CD4-positive, alpha-beta memory T cell (primary cell): ENCODE data around the gene IRAK1. TPM values are rescaled to one million over a fixed set of nuclear protein-coding genes. Genes with fewer than 3 reads are reported as not detected.

Experiments used
- CTCF ChIA-PET: fragments of 350-600 bp; sonication (Branson Sonifier 250); formaldehyde crosslinking; loops from one replicate; lab custom pipeline; 2021; ENCODE audit warnings: inconsistent platforms; ENCODE audit not compliant: partially characterized antibody; lab: Charles Lee
- POLR2A ChIA-PET: fragments of 350-600 bp; sonication (Branson Sonifier 250); formaldehyde crosslinking; loops from one replicate; lab custom pipeline; 2021; ENCODE audit not compliant: partially characterized antibody; lab: Charles Lee
- DNase-seq, 5 donors: peaks; one replicate each; pipeline versions ENCODE4 v3.0.0 to v3.0.0-alpha.2; 2020 to 2022; ENCODE audit warnings: mixed read lengths in 1 of 5
- H3K27ac ChIP-seq: one replicate; pipeline ENCODE4 v1.7.0; 2013; ENCODE audit warnings: low read depth, low read length
- H3K27me3 ChIP-seq: 2 replicates; pipeline ENCODE4 v1.7.0; 2013; ENCODE audit warnings: mild to moderate bottlenecking, low read length, moderate library complexity; ENCODE audit not compliant: insufficient read depth
- H3K36me3 ChIP-seq: 2 replicates; pipeline ENCODE4 v1.7.0; 2013; ENCODE audit warnings: mild to moderate bottlenecking, low read length, moderate library complexity; ENCODE audit not compliant: insufficient read depth
- H3K4me1 ChIP-seq: 2 replicates; pipeline ENCODE4 v1.7.0; 2013; ENCODE audit warnings: mild to moderate bottlenecking, low read length, moderate library complexity; ENCODE audit not compliant: insufficient read depth
- H3K4me3 ChIP-seq, 2 donors: one replicate each; pipeline ENCODE4 v1.7.0; 2013; ENCODE audit warnings: low read length in 2 of 2, mild to moderate bottlenecking in 1 of 2
- H3K9me3 ChIP-seq, 2 donors: one replicate each; pipeline ENCODE4 v1.7.0; 2013; ENCODE audit warnings: low read length in 2 of 2, control low read depth in 1 of 2; ENCODE audit not compliant: control insufficient read depth in 1 of 2
- H3K27ac Mint-ChIP-seq, 7 donors: one replicate each; pipeline ENCODE4 v1.8.0; 2020 to 2021; ENCODE audit warnings: mixed read lengths in 7 of 7, mild to moderate bottlenecking in 6 of 7, inconsistent platforms in 3 of 7, moderate library complexity in 3 of 7
- H3K27me3 Mint-ChIP-seq, 2 donors: one replicate each; pipeline ENCODE4 v1.8.0; 2020 to 2021; ENCODE audit warnings: mixed read lengths in 2 of 2
- H3K36me3 Mint-ChIP-seq, 2 donors: one replicate each; pipeline ENCODE4 v1.8.0; 2020 to 2021; ENCODE audit warnings: mixed read lengths in 2 of 2, inconsistent platforms in 1 of 2, mild to moderate bottlenecking in 1 of 2
- H3K4me1 Mint-ChIP-seq, 4 donors: one replicate each; pipeline ENCODE4 v1.8.0; 2020 to 2021; ENCODE audit warnings: mixed read lengths in 4 of 4, mild to moderate bottlenecking in 1 of 4
- H3K4me3 Mint-ChIP-seq, 8 donors: one replicate each; pipeline ENCODE4 v1.8.0; 2020 to 2021; ENCODE audit warnings: mixed read lengths in 8 of 8, mild to moderate bottlenecking in 7 of 8, moderate library complexity in 6 of 8, inconsistent platforms in 3 of 8
- H3K9me3 Mint-ChIP-seq, 8 donors: one replicate each; pipeline ENCODE4 v1.8.0; 2020 to 2021; ENCODE audit warnings: mixed read lengths in 8 of 8, mild to moderate bottlenecking in 5 of 8, inconsistent platforms in 3 of 8, moderate library complexity in 1 of 8
- intact Hi-C: fragments of 100-400 bp; cut with micrococcal nuclease; formaldehyde crosslinking; loops from one replicate; pipeline ENCODE4 v1.15.1; 2023
- polyA plus RNA-seq, 2 donors: library from polyadenylated mRNA; unstranded; fragments of 300-500 nt; fragmentation: Illumina TruSeq; gene quantifications; one replicate each; pipeline ENCODE4 v1.2.3, GENCODE V29; 2021
- total RNA-seq, 2 experiments: library from RNA; stranded (reverse); gene quantifications; one replicate each; pipeline ENCODE4 v1.2.3, GENCODE V29; 2021

Gene IRAK1
- total and polyA plus RNA-seq, 4 experiments from 2014 or later, result 38.1 to 74.5 (median 65.7) TPM

DNA sequence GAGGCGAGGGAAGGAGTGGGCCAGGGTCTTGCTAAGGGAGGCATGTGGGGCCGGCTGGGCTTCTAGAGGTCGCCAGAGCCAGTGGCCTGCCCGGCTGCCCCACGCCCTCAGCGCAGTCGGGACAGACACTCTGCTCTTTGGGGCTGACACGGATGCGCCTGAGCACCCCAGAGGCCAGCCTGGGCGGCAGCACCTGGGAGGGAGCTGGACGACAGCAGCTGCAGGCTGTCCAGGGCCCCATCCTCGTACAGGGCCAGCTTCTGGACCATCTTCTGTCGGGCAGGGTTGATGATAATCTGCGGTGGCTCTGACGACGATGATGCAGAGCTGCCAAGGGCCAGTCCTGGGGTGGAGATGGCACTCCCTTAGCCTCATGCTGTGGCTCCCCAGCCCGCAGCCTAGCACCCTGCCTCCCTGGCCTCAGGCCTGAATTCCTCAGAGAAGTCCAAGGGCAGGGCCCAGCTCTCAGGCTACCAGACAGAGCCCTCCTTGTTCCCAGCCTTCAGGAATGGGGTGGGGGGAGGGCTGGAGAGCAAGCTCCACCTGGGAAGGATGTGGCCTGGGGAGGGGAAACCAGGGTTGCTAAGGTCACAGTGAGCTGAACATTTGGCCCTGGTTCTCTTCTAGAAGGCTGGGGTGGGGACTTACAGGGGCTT, 7.2 kb downstream of the IRAK1 start:
- POLR2A ChIA-PET, result interaction anchor here (0.9 to 3.6 kb wide), 4 partner anchors 31 to 473 kb away, joined by 3 to 26 read pairs (median 3); partner anchors contain the start of genes HCFC1 and TMEM187
- Histone ChIP-seq H3K27me3 (no peaks in the 10 kb centered on the region), H3K4me3 (no peak overlapping the region), H3K36me3 (peaks cover 5% of the 10 kb centered on the region), H3K9me3 (no peaks in the 10 kb centered on the region), H3K27ac (no peak overlapping the region), H3K4me1 (peaks cover 7% of the 10 kb centered on the region)
- Mint-ChIP-seq H3K36me3 (peaks cover 12 to 20% of the 10 kb centered on the region in 2 donors), H3K4me1 (peaks cover 1 to 17% (median 6%) of the 10 kb centered on the region in 4 donors), H3K27ac (no peak overlapping the region), H3K9me3 (no peaks in the 10 kb centered on the region), H3K27me3 (no peaks in the 10 kb centered on the region), H3K4me3 (no peak overlapping the region)
- intact Hi-C loops, result loop anchor here (2.0 to 5.0 kb wide), 2 partner anchors 40 to 522 kb away; partner anchors contain the start of genes HCFC1 and TMEM187
- DNase-seq, result no peak
- CTCF ChIA-PET, result interaction anchor here (0.8 to 2.8 kb wide), 12 partner anchors 10 to 520 kb away, joined by 3 to 18 read pairs (median 4); no protein-coding TSS in a partner anchor

DNA sequence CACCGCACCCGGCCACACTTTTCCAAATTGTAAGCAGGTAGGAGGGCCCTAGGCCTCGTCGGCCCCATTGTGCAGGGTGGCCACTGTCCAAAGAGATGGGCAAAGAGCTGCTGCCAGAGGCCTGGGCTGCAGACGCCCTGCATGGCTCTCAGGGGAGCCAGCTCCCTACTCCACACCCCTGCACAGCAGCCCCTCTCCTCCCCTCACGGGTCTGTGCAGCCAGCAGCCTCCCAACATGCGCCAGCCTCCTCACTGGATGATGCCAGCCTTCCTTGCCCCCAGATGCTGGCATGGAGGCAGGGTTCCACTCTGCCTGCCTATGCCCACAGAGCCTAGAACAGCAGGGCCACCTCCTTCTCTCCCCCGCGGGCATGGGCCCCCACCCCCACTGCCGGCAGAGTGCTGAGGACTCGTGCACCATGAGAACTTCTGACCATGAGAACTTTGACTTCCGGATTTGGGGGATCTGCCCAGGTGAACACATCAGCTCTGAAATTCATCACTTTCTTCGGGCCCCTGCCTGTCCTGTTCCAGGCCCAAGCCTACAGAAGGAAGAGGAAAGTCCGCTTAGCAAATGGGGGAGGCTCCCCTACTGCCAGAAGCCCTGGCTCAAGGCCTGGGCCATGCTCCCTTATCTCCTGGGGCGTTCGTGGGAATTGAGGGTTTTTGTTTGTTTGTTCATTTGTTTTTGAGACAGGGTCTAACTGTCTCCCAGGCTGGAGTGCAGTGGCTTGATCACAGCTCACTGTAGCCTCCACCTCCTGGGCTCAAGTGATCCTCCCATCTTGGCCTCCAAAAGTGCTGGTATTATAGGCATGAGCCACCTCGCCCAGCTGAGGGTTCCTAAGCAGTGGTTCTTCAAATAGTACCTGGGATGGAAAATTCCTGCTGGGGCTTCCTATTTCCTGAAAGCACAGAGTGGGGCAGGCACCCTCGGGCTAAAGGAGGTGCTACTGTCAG, 8.0 kb downstream of the IRAK1 start:
- peaks cover 1 to 17% (median 6%) of the 10 kb centered on the region in 4 donors for H3K4me1 Mint-ChIP-seq
- Histone ChIP-seq H3K4me1 (peaks cover 7% of the 10 kb centered on the region), H3K4me3 (no peak overlapping the region), H3K9me3 (no peaks in the 10 kb centered on the region), H3K36me3 (no peaks in the 10 kb centered on the region), H3K27me3 (no peaks in the 10 kb centered on the region), H3K27ac (no peak overlapping the region)
- no peak for DNase-seq
- H3K36me3 Mint-ChIP-seq, result peaks cover 12 to 20% of the 10 kb centered on the region in 2 donors
- no peaks in the 10 kb centered on the region for H3K9me3 Mint-ChIP-seq
- intact Hi-C loops, result loop anchor here (2.0 to 5.0 kb wide), 2 partner anchors 39 to 523 kb away; partner anchors contain the start of genes HCFC1 and TMEM187
- ChIA-PET CTCF (interaction anchor here (1.2 to 2.0 kb wide), 4 partner anchors 9 to 79 kb away, joined by 3 to 6 read pairs (median 4); no protein-coding TSS in a partner anchor), POLR2A (interaction anchor here (3.6 kb wide), 1 partner anchor 39 kb away, joined by 26 read pairs; the partner anchor contains the start of genes HCFC1 and TMEM187)
- H3K4me3 Mint-ChIP-seq, result no peak overlapping the region
- H3K27ac Mint-ChIP-seq, result no peak overlapping the region
- no peaks in the 10 kb centered on the region for H3K27me3 Mint-ChIP-seq

DNA sequence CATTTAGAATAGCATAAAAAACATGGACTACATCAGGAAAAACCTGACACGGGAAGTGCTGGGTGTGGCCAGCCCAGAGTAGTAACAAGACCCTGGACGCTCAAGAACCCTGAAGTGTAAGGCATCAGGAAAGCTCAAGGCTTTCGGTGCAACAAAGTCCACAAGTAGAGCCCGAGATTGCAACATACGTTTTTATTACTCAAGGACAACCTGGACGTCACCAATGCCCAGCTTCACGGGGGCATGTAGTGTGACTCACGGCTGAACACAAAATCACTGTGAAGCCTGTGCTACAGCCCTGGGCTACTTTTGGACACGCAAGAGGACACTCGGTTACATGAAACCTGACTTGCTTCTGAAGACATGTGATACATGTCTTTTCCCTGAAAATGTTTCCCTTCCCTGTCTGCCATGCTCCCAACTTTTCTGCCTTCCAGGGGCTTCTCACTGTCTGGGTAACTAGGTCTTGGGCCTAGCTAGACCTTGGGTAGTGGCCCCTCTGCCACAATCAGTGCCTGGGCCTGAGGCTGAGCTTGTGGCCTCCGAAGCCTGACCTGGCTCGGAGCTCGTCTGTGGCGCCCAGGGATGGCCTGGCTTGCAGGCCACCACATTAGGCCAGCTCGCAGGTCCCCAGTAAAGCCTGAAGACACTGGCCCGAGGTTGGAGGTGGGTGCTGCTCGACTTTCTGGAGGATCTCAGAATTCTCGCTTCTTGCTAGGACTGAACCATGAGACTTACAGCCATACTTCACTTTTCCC, 9.2 kb downstream of the IRAK1 start:
- Histone ChIP-seq H3K36me3 (no peaks in the 10 kb centered on the region), H3K4me1 (peaks cover 7% of the 10 kb centered on the region), H3K4me3 (no peak overlapping the region), H3K27me3 (no peaks in the 10 kb centered on the region), H3K9me3 (no peaks in the 10 kb centered on the region), H3K27ac (no peak overlapping the region)
- ChIA-PET POLR2A (no interaction called here), CTCF (interaction anchor here (1.6 kb wide), 1 partner anchor 29 kb away, joined by 3 read pairs; no protein-coding TSS in a partner anchor)
- no peaks in the 10 kb centered on the region for H3K27me3 Mint-ChIP-seq
- DNase-seq, result no peak
- peaks cover 0 to 1% (median 0%) of the 10 kb centered on the region in 8 donors for H3K9me3 Mint-ChIP-seq
- intact Hi-C loops, result loop anchor here (5.0 kb wide), 1 partner anchor 38 kb away; the partner anchor contains the start of genes HCFC1 and TMEM187
- no peak overlapping the region for H3K27ac Mint-ChIP-seq
- peaks cover 0 to 12% (median 5%) of the 10 kb centered on the region in 4 donors for H3K4me1 Mint-ChIP-seq
- H3K36me3 Mint-ChIP-seq, result peaks cover 8 to 15% of the 10 kb centered on the region in 2 donors
- no peak overlapping the region for H3K4me3 Mint-ChIP-seq

DNA sequence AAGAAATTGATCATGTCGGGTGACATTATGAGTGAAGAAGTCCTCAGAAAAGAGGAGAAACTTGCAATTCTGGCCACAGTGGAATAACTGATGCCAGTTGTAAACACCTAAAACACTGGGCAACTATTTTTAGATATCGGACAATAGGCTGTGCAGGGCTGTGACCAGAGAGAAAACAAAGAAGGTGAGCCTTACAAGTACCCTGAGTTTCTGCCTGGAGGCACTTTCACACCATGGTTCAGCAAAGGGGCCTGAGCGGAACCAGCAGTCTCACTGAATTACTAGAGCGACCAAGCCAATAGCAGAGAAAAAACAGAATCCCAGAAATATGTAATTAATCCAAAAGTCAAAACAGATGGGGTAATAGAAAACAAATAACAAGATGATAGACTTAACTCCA, 11.2 kb downstream of the IRAK1 start:
- Histone ChIP-seq H3K27me3 (no peaks in the 10 kb centered on the region), H3K9me3 (no peaks in the 10 kb centered on the region), H3K4me1 (peaks cover 3% of the 10 kb centered on the region), H3K27ac (no peak overlapping the region), H3K36me3 (no peaks in the 10 kb centered on the region), H3K4me3 (no peak overlapping the region)
- POLR2A ChIA-PET, result no interaction called here
- Mint-ChIP-seq H3K36me3 (peaks cover 8% of the 10 kb centered on the region in 2 donors), H3K27ac (peak overlapping the region in 1 of 7 donors; percentile 39), H3K27me3 (no peaks in the 10 kb centered on the region), H3K4me3 (no peak overlapping the region), H3K9me3 (peaks cover 0 to 1% (median 0%) of the 10 kb centered on the region in 8 donors), H3K4me1 (peaks cover 0 to 5% (median 3%) of the 10 kb centered on the region in 4 donors)
- intact Hi-C loops, result no loop called here
- no peak for DNase-seq
- CTCF ChIA-PET, result no interaction called here

DNA sequence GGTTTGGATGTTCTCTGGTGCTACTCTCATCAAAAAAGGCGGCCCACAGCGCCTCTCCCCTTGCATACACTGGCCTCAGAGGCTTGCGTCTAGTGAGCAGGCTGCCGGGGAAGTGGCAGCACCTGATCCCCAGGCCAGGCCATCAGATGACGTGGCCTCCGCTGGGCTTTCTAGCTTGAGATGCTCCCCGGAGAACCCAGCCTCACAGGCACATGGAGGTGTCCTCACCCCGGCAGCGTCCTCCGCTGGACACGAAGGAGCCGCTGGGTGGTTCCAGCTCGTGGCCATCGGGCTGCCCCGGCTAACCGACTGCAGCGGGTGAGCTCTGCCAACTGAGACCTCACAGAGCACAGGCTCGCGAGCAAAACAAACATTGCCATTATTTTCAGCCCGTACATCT, 12.8 kb downstream of the IRAK1 start:
- no peaks in the 10 kb centered on the region for H3K9me3 ChIP-seq
- Mint-ChIP-seq H3K9me3 (peaks cover 0 to 1% (median 0%) of the 10 kb centered on the region in 8 donors), H3K36me3 (peaks cover 8% of the 10 kb centered on the region in 2 donors), H3K27me3 (no peaks in the 10 kb centered on the region), H3K4me1 (peaks cover 7 to 12% (median 11%) of the 10 kb centered on the region in 4 donors), H3K27ac (no peak overlapping the region), H3K4me3 (no peak overlapping the region)
- DNase-seq, result no peak
- ChIA-PET CTCF (interaction anchor here (1.6 kb wide), 1 partner anchor 45 kb away, joined by 4 read pairs; no protein-coding TSS in a partner anchor), POLR2A (no interaction called here)
- no peaks in the 10 kb centered on the region for H3K36me3 ChIP-seq
- no peaks in the 10 kb centered on the region for H3K27me3 ChIP-seq
- H3K27ac ChIP-seq, result no peak overlapping the region
- H3K4me3 ChIP-seq, result no peak overlapping the region
- H3K4me1 ChIP-seq, result peaks cover 10% of the 10 kb centered on the region
- intact Hi-C loops, result no loop called here

DNA sequence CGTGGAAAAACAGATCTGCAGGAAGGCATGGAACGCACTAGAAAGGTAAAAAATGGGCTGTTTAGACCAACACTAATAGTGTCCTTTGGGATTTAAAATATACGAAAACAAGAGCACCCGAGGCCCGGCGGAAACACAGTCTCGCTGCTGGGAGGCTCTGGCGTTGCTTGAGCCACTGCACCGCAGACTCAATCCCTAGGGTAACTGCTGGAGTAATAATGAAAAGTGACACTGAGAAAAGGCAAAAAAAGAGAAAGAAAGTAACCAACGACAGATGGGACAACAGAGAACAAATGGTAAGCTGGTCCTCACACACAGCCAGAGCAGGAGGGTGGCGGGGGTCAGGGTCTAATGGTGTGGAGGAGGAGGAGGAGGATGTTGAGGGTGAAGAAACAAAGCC, 15.4 kb downstream of the IRAK1 start:
- Mint-ChIP-seq H3K36me3 (peaks cover 4 to 5% of the 10 kb centered on the region in 2 donors), H3K9me3 (peaks cover 0 to 1% (median 0%) of the 10 kb centered on the region in 8 donors), H3K4me1 (peaks cover 10 to 18% (median 14%) of the 10 kb centered on the region in 4 donors), H3K4me3 (no peak overlapping the region), H3K27ac (no peak overlapping the region), H3K27me3 (no peaks in the 10 kb centered on the region)
- Histone ChIP-seq H3K27me3 (no peaks in the 10 kb centered on the region), H3K4me3 (no peak overlapping the region), H3K27ac (no peak overlapping the region), H3K36me3 (no peaks in the 10 kb centered on the region), H3K4me1 (peaks cover 15% of the 10 kb centered on the region), H3K9me3 (no peaks in the 10 kb centered on the region)
- ChIA-PET POLR2A (interaction anchor here (1.0 kb wide), 1 partner anchor 12 kb away, joined by 3 read pairs; no protein-coding TSS in a partner anchor), CTCF (interaction anchor here (1.2 to 2.1 kb wide), 2 partner anchors 10 to 14 kb away, joined by 3 to 9 read pairs; no protein-coding TSS in a partner anchor)
- intact Hi-C loops, result no loop called here
- no peak for DNase-seq
